AG09319 (cell line): ENCODE data around the gene UQCRC2.
"Not testable (repeated sequence)": the region's sequence is repeated elsewhere in the genome, so short reads cannot be mapped to it uniquely, and the experiment has no call there.

Experiments used
- DNase-seq: peaks from one replicate; pipeline ENCODE4 v3.0.0-alpha.2; 2010; ENCODE audit warnings: low read depth; ENCODE audit errors: extremely low read depth
- CTCF ChIP-seq: IDR thresholded peaks from 2 replicates; pipeline ENCODE4 v1.5.1; 2011; ENCODE audit warnings: low read depth, mild to moderate bottlenecking, inconsistent platforms, low read length, moderate library complexity

UQCRC2 gene

GRCh38 chr16:22013486-22013885 lies 60.3 kb downstream of the UQCRC2 start:
- TF ChIP-seq CTCF: no peak

GRCh38 chr16:22014271-22014873 lies 61.2 kb downstream of the UQCRC2 start:
- TF ChIP-seq CTCF: no peak
- no peak for DNase-seq

More at GRCh38 chr16:22013486-22013885, 60.3 kb downstream of the UQCRC2 start:
- DNase-seq: no peak

- no peak for TF ChIP-seq CTCF
- no peak for DNase-seq
These were observed 63.8 kb downstream of the UQCRC2 start for GRCh38 chr16:22016927-22017326.

- TF ChIP-seq CTCF: no peak
- no peak for DNase-seq
These were observed 65.4 kb downstream of the UQCRC2 start for GRCh38 chr16:22018559-22018958.

- no peak for DNase-seq
- TF ChIP-seq CTCF: no peak
These were observed 69.0 kb downstream of the UQCRC2 start for GRCh38 chr16:22022151-22022550.

GRCh38 chr16:22023505-22023904 lies 70.3 kb downstream of the UQCRC2 start:
- DNase-seq: no peak
- no peak for TF ChIP-seq CTCF

- not testable (repeated sequence) for DNase-seq
These were observed 71.6 kb downstream of the UQCRC2 start for GRCh38 chr16:22024785-22025184.

- no peak for TF ChIP-seq CTCF
- DNase-seq: no peak
These were observed 74.5 kb downstream of the UQCRC2 start for GRCh38 chr16:22027633-22028032.
